Osteoblast (primary cell): Measurements from ENCODE around the gene SETX. TPM values are rescaled to one million over a fixed set of nuclear protein-coding genes. Genes with fewer than 3 reads are reported as not detected.

Experiments
- DNase-seq: peaks from one replicate; pipeline ENCODE4 v3.0.0; 2011; ENCODE audit warnings: low spot score, mixed read lengths; ENCODE audit not compliant: insufficient read length; ENCODE audit errors: missing footprints
- H2AFZ ChIP-seq: 2 replicates; pipeline ENCODE4 v1.6.0; 2011; ENCODE audit warnings: mild to moderate bottlenecking, low read length
- H3K27ac ChIP-seq: 2 replicates; pipeline ENCODE4 v1.5.1; 2011; ENCODE audit warnings: mild to moderate bottlenecking, low read depth, low read length, moderate library complexity
- H3K27me3 ChIP-seq: 2 replicates; pipeline ENCODE4 v1.6.0; 2012; ENCODE audit warnings: mild to moderate bottlenecking, control low read depth, inconsistent platforms, low read length, moderate library complexity; ENCODE audit not compliant: insufficient read depth
- H3K36me3 ChIP-seq: 2 replicates; pipeline ENCODE4 v1.5.1; 2011; ENCODE audit warnings: mild to moderate bottlenecking, low read length, control low read depth, moderate library complexity; ENCODE audit not compliant: insufficient read depth
- H3K4me1 ChIP-seq: 2 replicates; pipeline ENCODE4 v1.5.1; 2011; ENCODE audit warnings: mild to moderate bottlenecking, low read length, control low read depth, moderate library complexity; ENCODE audit not compliant: insufficient read depth
- H3K4me2 ChIP-seq: 2 replicates; pipeline ENCODE4 v1.6.0; 2011; ENCODE audit warnings: mild to moderate bottlenecking, low read length; ENCODE audit not compliant: insufficient read depth
- H3K4me3 ChIP-seq: fragments of 200-600 bp; sonication (generic); 3 replicates; pipeline ENCODE4 v1.5.1; 2012; ENCODE audit warnings: mild to moderate bottlenecking, low read length, inconsistent platforms; ENCODE audit not compliant: insufficient read depth
- H3K79me2 ChIP-seq: 2 replicates; pipeline ENCODE4 v1.6.0; 2012; ENCODE audit warnings: mild to moderate bottlenecking, low read length, control low read depth, inconsistent platforms; ENCODE audit not compliant: insufficient read depth
- H3K9me3 ChIP-seq: 2 replicates; pipeline ENCODE4 v1.5.1; 2011; ENCODE audit warnings: low read depth, low read length, control low read depth
- H4K20me1 ChIP-seq: 2 replicates; pipeline ENCODE4 v1.6.0; 2012; ENCODE audit warnings: mild to moderate bottlenecking, low read length, control low read depth; ENCODE audit not compliant: insufficient read depth
- CTCF ChIP-seq: IDR thresholded peaks from 2 replicates; pipeline ENCODE4 v1.5.1; 2011; ENCODE audit warnings: mild to moderate bottlenecking, low read depth, low read length, moderate library complexity; ENCODE audit errors: extremely low read depth
- total RNA-seq: library from RNA; depleted of rRNA; stranded (reverse); fragments of >200 nt; gene quantifications from 2 replicates; pipeline ENCODE4 v1.2.3, GENCODE V29; 2012

Gene SETX
- total RNA-seq, 1 donor, result 89.0 TPM

DNA sequence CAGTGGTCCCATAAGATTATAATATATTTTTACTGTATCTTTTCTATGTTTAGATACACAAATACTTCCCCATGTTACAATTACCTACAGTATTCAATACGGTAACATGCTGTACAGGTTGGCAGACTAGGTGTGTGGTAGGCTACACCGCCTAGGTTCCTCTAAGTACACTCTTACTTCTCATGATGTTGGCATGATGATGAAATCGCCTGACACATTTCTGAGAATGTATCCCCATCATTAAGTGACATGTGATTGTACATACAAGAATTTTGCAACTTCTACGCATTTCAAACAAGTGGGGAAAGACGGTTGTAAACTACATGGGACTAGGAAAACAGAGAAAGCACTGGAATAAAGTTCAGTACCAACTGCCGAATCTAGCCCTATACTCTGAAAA, 53.3 kb downstream of the SETX start:
- no peaks in the 10 kb centered on the region for H3K4me1 ChIP-seq
- H4K20me1 ChIP-seq, result peaks cover 4% of the 10 kb centered on the region
- H2AFZ ChIP-seq, result no peak overlapping the region
- TF ChIP-seq CTCF, result no peak
- H3K9me3 ChIP-seq, result no peaks in the 10 kb centered on the region
- H3K36me3 ChIP-seq, result peaks cover 62% of the 10 kb centered on the region
- no peak overlapping the region for H3K27ac ChIP-seq
- no peak overlapping the region for H3K4me2 ChIP-seq
- no peak overlapping the region for H3K4me3 ChIP-seq
- DNase-seq, result no peak
- peaks cover 37% of the 10 kb centered on the region for H3K79me2 ChIP-seq
- H3K27me3 ChIP-seq, result no peaks in the 10 kb centered on the region

GRCh38 chr9:132299221-132299620, 55.6 kb downstream of the SETX start:
- H3K36me3 ChIP-seq, result peaks cover 73% of the 10 kb centered on the region
- peaks cover 35% of the 10 kb centered on the region for H3K79me2 ChIP-seq
- peaks cover 4% of the 10 kb centered on the region for H4K20me1 ChIP-seq
- no peak for DNase-seq
- no peaks in the 10 kb centered on the region for H3K27me3 ChIP-seq
- H3K4me2 ChIP-seq, result no peak overlapping the region
- TF ChIP-seq CTCF, result no peak
- no peak overlapping the region for H3K4me3 ChIP-seq
- no peak overlapping the region for H3K27ac ChIP-seq
- H2AFZ ChIP-seq, result no peak overlapping the region
- no peaks in the 10 kb centered on the region for H3K4me1 ChIP-seq
- no peaks in the 10 kb centered on the region for H3K9me3 ChIP-seq

DNA sequence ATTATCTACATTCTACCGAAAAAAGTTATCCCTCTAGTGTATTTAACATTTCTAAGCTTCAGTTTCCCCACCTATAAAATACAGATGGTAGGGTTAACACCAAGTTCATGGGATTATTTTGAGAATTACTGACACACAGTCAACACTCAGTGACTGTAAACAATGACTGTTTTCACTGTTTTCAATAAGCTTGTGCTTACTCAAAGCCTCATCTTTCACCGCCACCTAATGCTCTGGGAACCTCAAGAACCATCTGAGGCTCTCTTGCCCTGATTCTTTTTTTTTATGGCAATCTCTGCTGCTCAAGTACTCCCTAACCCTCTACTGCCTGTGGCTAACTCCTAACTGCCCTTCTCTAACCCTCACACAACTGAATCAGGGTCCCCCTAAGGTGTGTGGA, 59.6 kb downstream of the SETX start:
- H3K4me1 ChIP-seq, result no peaks in the 10 kb centered on the region
- no peak overlapping the region for H2AFZ ChIP-seq
- peaks cover 7% of the 10 kb centered on the region for H4K20me1 ChIP-seq
- peaks cover 69% of the 10 kb centered on the region for H3K36me3 ChIP-seq
- H3K9me3 ChIP-seq, result no peaks in the 10 kb centered on the region
- no peak overlapping the region for H3K4me2 ChIP-seq
- TF ChIP-seq CTCF, result no peak
- peaks cover 21% of the 10 kb centered on the region for H3K79me2 ChIP-seq
- H3K27me3 ChIP-seq, result no peaks in the 10 kb centered on the region
- no peak overlapping the region for H3K4me3 ChIP-seq
- no peak for DNase-seq
- no peak overlapping the region for H3K27ac ChIP-seq

DNA sequence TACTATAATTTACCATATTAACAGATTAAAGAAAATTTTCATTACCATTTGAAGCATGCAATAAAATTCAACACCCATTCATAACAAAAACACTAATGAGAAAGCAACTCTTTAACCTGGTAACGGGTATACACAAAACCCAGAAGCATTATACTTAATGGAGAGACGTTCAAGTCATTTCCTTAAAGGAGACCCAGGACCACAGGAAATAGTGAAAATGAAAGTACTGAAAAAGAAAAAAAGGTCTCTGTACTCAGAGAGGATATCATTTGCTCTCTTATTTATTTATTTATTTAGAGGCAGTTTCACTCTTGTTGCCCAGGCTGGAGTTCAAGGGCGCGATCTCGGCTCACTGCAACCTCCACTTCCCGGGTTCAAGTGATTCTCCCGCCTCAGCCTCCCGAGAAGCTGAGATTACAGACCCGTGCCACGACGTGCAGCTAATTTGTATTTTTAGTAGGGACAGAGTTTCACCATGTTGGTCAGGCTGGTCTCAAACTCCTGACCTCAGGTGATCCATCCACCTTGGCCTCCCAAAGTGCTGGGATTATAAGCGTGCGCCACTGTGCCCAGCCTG, 61.6 kb downstream of the SETX start:
- DNase-seq, result no peak
- Histone ChIP-seq H3K36me3 (peaks cover 56% of the 10 kb centered on the region), H3K9me3 (no peaks in the 10 kb centered on the region), H3K27ac (no peak overlapping the region), H3K4me2 (no peak overlapping the region), H3K79me2 (peaks cover 11% of the 10 kb centered on the region), H3K4me3 (no peak overlapping the region), H3K27me3 (no peaks in the 10 kb centered on the region), H2AFZ (no peak overlapping the region), H4K20me1 (peaks cover 17% of the 10 kb centered on the region), H3K4me1 (peaks cover 12% of the 10 kb centered on the region)
- TF ChIP-seq CTCF, result no peak
